GM12873 (cell line): ENCODE results near the gene GBGT1.
A peak's percentile ranks its signal among the peaks of the same experiment; 100 is the strongest.

Experiments
- TF ChIP-seq, protein P1 (sequence below): IDR thresholded peaks from 2 replicates; pipeline ENCODE4 v1.5.1; 2012; ENCODE audit warnings: low read depth, mild to moderate bottlenecking, moderate library complexity, low read length, control low read depth; ENCODE audit not compliant: insufficient read depth; ENCODE audit errors: missing control alignments

GBGT1 gene

DNA sequence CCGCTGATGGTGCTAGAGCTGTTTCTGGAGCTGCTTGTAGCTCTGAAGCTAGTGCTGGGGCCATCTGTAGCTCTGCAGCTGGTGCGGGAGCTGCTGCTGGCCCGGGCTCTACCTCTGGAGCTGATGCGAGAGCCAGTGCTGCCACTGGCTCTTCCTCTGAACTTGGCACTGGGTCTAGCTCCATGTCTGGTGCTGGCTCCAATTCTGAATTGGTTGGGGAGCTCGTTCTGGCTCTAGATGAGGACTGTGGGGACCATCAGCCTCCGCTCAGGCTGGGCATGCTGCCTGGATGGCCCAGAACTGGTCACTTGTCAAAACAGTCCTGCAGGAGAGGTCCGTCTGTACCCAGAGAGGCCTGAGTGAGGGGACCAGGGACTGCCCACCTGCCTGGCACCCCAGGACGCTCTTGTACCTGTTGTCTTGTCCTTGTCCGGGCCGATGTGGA, 23.9 kb upstream of the GBGT1 start:
- TF ChIP-seq, protein P1, sequence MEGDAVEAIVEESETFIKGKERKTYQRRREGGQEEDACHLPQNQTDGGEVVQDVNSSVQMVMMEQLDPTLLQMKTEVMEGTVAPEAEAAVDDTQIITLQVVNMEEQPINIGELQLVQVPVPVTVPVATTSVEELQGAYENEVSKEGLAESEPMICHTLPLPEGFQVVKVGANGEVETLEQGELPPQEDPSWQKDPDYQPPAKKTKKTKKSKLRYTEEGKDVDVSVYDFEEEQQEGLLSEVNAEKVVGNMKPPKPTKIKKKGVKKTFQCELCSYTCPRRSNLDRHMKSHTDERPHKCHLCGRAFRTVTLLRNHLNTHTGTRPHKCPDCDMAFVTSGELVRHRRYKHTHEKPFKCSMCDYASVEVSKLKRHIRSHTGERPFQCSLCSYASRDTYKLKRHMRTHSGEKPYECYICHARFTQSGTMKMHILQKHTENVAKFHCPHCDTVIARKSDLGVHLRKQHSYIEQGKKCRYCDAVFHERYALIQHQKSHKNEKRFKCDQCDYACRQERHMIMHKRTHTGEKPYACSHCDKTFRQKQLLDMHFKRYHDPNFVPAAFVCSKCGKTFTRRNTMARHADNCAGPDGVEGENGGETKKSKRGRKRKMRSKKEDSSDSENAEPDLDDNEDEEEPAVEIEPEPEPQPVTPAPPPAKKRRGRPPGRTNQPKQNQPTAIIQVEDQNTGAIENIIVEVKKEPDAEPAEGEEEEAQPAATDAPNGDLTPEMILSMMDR: no peak

DNA sequence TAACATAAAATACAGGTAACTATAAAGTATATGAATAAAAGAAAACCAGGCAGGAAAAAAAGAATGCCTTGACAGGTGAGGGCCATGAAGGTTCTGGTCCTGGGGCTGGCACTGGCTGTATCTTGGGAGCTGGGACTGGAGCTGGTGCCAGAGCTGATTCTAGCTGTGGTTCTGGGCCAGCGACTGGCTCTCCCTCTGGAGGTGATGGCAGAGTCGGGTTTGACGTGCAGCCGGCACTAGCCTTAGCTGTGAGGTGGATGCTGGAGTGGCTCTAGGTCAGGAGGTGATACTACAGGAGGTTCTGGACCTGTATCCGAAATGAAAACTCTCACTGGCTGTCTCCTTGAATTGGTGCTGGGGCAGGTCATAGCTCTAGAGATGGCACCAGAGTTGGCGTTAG, 23.0 kb upstream of the GBGT1 start:
- TF ChIP-seq, protein P1: no peak

DNA sequence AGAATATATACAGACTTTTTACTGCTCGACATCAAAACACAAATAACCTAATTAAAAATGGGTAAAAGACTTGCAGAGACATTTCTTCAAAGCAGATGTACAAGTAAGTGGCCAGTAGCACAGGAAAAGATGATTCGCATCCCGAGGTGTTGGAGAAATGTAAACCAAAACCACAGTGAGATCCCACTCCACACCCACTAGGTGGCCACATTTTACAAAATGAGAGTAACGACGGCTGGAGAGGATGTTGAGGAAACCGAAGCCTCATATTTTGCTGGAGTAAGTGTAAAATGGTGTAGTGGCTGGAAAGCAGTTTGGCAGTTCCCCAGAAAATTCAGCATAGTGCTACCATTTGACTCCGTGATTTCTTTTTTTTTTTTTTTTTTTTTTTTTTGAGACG, 21.3 kb upstream of the GBGT1 start:
- TF ChIP-seq, protein P1: peak; percentile 58

DNA sequence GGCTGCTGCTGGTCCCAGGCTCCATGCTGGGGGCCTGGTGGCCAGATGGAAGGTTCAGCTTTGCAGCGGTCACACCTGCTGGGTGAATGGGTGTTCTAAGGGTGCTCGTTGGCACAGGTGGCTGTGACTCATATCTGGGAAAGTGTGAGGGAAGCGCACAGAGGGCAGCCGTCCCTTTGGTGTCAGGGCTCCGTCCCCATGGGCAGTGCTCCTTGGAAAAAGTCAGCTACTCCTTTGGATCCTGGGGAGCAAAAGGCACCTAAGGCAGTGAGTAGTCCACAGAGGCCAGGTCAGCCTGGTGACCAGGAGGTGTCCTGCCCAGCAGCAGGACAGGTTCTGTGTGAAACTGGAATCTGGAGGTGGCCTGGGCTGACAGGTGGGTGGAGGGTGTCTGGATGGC, 18.4 kb upstream of the GBGT1 start:
- TF ChIP-seq, protein P1: no peak

DNA sequence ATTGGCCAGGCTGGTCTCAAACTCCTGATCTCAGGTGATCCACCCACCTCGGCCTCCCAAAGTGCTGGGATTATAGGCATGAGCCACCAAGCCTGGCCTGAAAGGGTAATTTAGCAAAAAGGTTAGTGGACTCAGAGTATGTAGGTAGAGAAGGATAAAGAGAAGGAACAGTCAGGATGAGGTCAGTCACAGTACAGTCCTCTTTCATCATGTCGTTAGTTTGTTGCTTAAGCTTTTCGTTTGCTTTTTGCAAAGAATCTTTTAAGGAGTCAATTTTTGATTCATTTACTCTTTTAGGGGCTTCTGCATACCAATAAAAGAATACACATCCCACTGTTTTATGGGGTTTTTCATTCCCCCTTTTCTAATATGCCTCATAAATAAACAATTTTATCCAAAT, 17.8 kb upstream of the GBGT1 start:
- TF ChIP-seq, protein P1: no peak

DNA sequence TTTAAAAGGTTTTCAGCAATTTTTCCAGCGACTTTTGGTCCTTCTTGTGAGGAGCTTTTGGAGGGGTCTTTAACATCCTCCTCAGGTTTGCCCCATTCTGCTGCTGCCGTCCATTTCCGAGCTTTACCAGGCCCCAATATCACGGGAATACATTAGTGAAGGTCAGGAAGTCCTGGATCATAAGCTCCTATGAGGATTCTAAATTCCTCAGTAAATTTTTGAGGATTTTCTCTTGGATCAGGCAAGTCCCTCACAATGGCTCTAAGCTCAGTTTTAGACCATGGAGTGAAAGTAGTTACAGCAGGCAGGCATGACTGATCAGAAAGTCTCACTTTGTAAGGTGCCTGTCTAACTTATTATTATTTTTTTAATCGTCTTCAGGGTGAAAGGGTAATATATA, 17.2 kb upstream of the GBGT1 start:
- TF ChIP-seq, protein P1: no peak

DNA sequence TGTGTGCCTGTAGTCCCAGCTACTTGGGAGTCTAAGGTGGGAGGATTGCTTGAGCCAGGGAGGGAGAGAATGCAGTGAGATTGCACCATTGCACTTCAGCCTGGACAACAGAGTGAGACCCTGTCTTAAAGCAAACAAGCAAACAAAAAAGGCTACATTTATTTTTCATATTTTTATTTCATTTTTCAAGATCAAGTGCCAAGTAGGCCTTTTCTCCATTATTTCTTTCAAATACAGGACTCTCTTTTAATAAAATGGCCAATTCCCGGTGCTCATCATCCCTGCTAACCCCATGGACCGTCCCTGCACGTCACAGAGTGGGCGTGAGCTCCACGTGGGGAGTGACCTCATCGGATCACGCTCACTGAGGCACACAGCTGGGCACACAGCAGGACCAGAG, 9.3 kb upstream of the GBGT1 start:
- TF ChIP-seq, protein P1: no peak
